T-cell (primary cell): ENCODE data around the gene NPDC1. TPM values are rescaled to one million over a fixed set of nuclear protein-coding genes. Genes with fewer than 3 reads are reported as not detected.

Experiments
- ATAC-seq, 4 experiments: fragments of 200-7000 bp in 3 of 4; fragments of 150-1000 bp in 1 of 4; cut with Tn5 transposase; replicated peaks in 1 of 4; 1 replicate in 3 of 4; 2 replicates in 1 of 4; pipeline ENCODE4 v1.10.0; 2021; ENCODE audit warnings: moderate library complexity in 3 of 4, mild to moderate bottlenecking in 2 of 4, moderate number of reproducible peaks in 1 of 4
- CTCF ChIA-PET, 2 donors: fragments of 300-600 bp; sonication (Branson Sonifier 250); formaldehyde crosslinking; loops; one replicate each; lab custom pipeline; 2022; ENCODE audit warnings: antibody characterized with exemption in 2 of 2; lab: Charles Lee
- POLR2A ChIA-PET, 2 donors: fragments of 300-600 bp; sonication (Branson Sonifier 250); formaldehyde crosslinking; loops; one replicate each; lab custom pipeline; 2022; ENCODE audit warnings: antibody characterized with exemption in 2 of 2; lab: Charles Lee
- DNase-seq, 35 experiments: peaks; one replicate each; pipeline versions ENCODE4 v3.0.0 to v3.0.0-alpha.2; 2013 to 2023
- H3K27ac ChIP-seq: one replicate; pipeline ENCODE4 v1.5.1; 2013; ENCODE audit warnings: low read length
- H3K27me3 ChIP-seq, 2 experiments: replicated peaks in 1 of 2; 1 replicate in 1 of 2; 2 replicates in 1 of 2; pipeline versions ENCODE4 v1.6.1 to v1.7.0; 2013; ENCODE audit warnings: low read length in 1 of 2, mixed read lengths in 1 of 2; ENCODE audit not compliant: control insufficient read depth in 2 of 2, insufficient read depth in 2 of 2; ENCODE audit errors: extremely low read depth in 1 of 2
- H3K36me3 ChIP-seq, 2 donors: 1 replicate in 1 of 2; 2 replicates in 1 of 2; pipeline versions ENCODE4 v1.6.1 to v1.7.0; 2013; ENCODE audit warnings: low read length in 1 of 2; ENCODE audit not compliant: control insufficient read depth in 2 of 2, insufficient read depth in 1 of 2; ENCODE audit errors: extremely low read depth in 1 of 2
- H3K4me1 ChIP-seq, 2 experiments: 1 replicate in 1 of 2; 2 replicates in 1 of 2; pipeline versions ENCODE4 v1.6.1 to v1.7.0; 2013; ENCODE audit warnings: low read length in 2 of 2, mixed read lengths in 1 of 2; ENCODE audit not compliant: insufficient read depth in 2 of 2, control insufficient read depth in 1 of 2; ENCODE audit errors: extremely low read depth in 1 of 2
- H3K4me3 ChIP-seq, 2 donors: 1 replicate in 1 of 2; 2 replicates in 1 of 2; pipeline versions ENCODE4 v1.5.1 to v1.7.0; 2013; ENCODE audit warnings: mild to moderate bottlenecking in 2 of 2, low read length in 1 of 2, moderate library complexity in 1 of 2; ENCODE audit not compliant: control insufficient read depth in 1 of 2; ENCODE audit errors: extremely low read depth in 1 of 2
- H3K9me3 ChIP-seq: 2 replicates; pipeline ENCODE4 v1.7.0; 2013
- H3K27ac Mint-ChIP-seq, 2 donors: one replicate each; pipeline ENCODE4 v1.8.0; 2020 to 2021; ENCODE audit warnings: mild to moderate bottlenecking in 2 of 2, mixed read lengths in 2 of 2
- H3K27me3 Mint-ChIP-seq, 2 donors: one replicate each; pipeline ENCODE4 v1.8.0; 2021 to 2022; ENCODE audit warnings: mixed read lengths in 2 of 2
- H3K36me3 Mint-ChIP-seq: one replicate; pipeline ENCODE4 v1.8.0; 2021; ENCODE audit warnings: mixed read lengths
- H3K4me1 Mint-ChIP-seq, 3 donors: one replicate each; pipeline ENCODE4 v1.8.0; 2020 to 2022; ENCODE audit warnings: mixed read lengths in 3 of 3, mild to moderate bottlenecking in 1 of 3
- H3K4me3 Mint-ChIP-seq, 3 donors: one replicate each; pipeline ENCODE4 v1.8.0; 2020 to 2022; ENCODE audit warnings: mild to moderate bottlenecking in 3 of 3, mixed read lengths in 3 of 3, moderate library complexity in 3 of 3
- H3K9me3 Mint-ChIP-seq, 3 donors: one replicate each; pipeline ENCODE4 v1.8.0; 2020 to 2022; ENCODE audit warnings: mixed read lengths in 3 of 3
- WGBS: methylation state at CpG from one replicate; pipeline ENCODE4 v1.1.5; 2013; ENCODE audit warnings: missing lambda C conversion rate; ENCODE audit not compliant: insufficient coverage; 5-methylcytosine and 5-hydroxymethylcytosine counted together
- total RNA-seq, 35 experiments: library from RNA in 6 of 35; stranded (reverse) in 6 of 35; fragments of 120-200 nt in 1 of 35; gene quantifications; one replicate each; pipeline versions ENCODE4 v1.2.1 to v1.2.4 and lab custom pipeline; 2013 to 2026

NPDC1 gene
- total RNA-seq, 5 donors from 2014 or later (not counting 1 experiment from before 2014, with no cell fraction given), result 32.4 to 76.7 (median 57.0) TPM

DNA sequence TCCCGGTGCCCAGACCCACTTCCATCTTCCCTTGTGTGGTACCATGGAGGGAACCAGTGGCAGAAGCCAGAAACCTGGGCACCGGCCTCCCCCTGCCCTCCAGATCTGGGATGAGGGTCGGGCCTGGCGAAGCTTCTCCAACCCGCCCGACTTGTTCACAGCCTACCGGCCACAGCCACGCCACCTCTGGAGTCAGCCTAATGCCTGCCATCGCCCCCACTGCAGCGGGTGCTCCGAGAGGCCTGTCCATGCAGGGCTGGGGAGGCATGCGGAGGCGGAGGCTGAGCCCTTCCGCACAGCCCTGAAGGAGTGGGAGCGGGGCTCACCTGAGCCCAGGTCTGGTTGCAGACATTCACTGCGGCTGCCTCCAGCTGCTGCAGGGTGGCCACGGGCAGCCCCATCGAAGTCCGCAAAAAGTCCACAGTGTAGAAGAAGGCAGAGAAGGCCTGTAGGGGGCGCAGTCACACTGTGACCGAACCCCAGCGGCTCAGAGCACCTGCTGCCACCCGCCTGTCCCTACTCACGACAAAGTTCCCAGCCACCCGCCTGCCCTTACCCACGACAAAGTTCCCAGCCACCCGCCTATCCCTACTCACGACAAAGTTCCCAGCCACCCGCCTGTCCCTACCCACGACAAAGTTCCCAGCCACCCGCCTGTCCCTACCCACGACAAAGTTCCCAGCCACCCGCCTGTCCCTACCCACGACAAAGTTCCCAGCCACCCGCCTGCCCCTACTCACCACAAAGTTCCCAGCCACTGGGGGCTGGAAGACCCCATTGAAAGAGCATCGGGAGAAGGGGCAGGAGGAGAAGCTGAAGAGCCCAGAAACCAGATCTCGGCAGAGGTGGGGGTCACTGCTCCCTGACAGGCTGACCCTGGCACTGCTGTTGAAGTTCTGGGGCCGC, 3.8 kb upstream of the NPDC1 start:
- Mint-ChIP-seq H3K4me3 (no peak overlapping the region), H3K4me1 (peaks cover 4 to 12% (median 8%) of the 10 kb centered on the region in 3 donors), H3K27me3 (peaks cover 6 to 54% of the 10 kb centered on the region in 2 donors), H3K9me3 (no peaks in the 10 kb centered on the region), H3K36me3 (no peaks in the 10 kb centered on the region), H3K27ac (no peak overlapping the region)
- Histone ChIP-seq H3K9me3 (no peaks in the 10 kb centered on the region), H3K36me3 (no peaks in the 10 kb centered on the region), H3K27ac (no peak overlapping the region), H3K4me1 (peaks cover 2 to 51% of the 10 kb centered on the region in 2 experiments), H3K27me3 (peaks cover 2 to 91% of the 10 kb centered on the region in 2 experiments), H3K4me3 (no peak overlapping the region)
- peak in 21 of 35 experiments; percentile 34 to 74 (median 47) for DNase-seq
- 30% methylated on average over 33 of the region's 38 CpGs for WGBS
- POLR2A ChIA-PET, result no interaction called here
- CTCF ChIA-PET, result no interaction called here
- ATAC-seq, result peak in 1 of 4 experiments; percentile 28

DNA sequence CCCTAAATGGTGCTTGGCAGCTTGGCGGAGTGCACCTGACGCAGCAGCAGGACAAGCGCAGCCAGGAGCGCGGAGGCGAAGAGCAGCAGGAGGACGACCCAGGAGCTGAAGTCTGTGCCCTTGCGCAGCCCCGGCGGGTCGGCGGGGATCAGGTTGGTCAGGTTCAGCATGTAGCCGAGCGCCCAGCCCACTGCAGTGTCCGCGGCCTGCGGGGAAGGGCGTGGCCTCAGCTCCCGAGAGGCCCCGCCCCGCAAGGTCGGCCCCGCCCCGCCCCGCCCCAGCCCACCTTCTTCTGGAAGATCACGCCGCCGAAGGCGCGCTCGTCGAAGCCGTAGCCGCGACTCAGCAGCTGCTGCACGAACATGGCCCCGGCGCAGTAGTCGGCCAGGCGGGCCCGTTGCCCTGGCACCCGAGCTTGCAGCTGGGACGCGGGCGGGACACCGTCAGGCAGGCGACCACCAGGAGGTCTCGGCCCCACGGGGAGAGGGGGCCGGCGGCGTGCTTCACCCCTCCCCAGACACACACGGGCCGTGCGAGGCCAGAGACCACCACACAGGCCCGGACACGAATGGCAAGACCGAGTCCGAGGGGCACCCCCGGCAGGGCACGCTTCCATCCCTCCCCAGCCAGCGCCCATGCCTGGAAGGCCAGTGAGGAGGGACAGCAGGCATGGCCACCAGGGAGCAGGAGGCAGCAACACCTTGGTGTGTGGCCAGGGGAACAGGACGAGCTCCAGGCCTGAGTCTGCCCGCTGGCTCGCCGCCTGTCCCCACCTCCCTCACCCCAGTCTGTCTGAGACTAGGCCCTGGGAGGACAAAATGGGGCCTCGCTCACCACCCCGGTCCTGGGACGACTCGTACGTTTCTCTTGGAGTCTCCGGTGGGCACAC, 2.9 kb upstream of the NPDC1 start:
- Mint-ChIP-seq H3K36me3 (no peaks in the 10 kb centered on the region), H3K4me1 (peaks cover 8 to 20% (median 16%) of the 10 kb centered on the region in 3 donors), H3K27me3 (peaks cover 6 to 60% of the 10 kb centered on the region in 2 donors), H3K9me3 (no peaks in the 10 kb centered on the region), H3K4me3 (no peak overlapping the region), H3K27ac (no peak overlapping the region)
- no peak overlapping the region for H3K27ac ChIP-seq
- ChIA-PET CTCF (interaction anchor here in 1 of 2 donors (1.0 kb wide), 1 partner anchor 17 kb away, joined by 5 read pairs; the partner anchor contains the start of gene FUT7), POLR2A (no interaction called here)
- no peaks in the 10 kb centered on the region for H3K9me3 ChIP-seq
- H3K27me3 ChIP-seq, result peaks cover 2 to 93% of the 10 kb centered on the region in 2 experiments
- 39% methylated on average over 57 of the region's 72 CpGs for WGBS
- H3K36me3 ChIP-seq, result no peaks in the 10 kb centered on the region
- H3K4me1 ChIP-seq, result peaks cover 11 to 55% of the 10 kb centered on the region in 2 experiments
- ATAC-seq, result no peak
- no peak for DNase-seq
- no peak overlapping the region for H3K4me3 ChIP-seq

DNA sequence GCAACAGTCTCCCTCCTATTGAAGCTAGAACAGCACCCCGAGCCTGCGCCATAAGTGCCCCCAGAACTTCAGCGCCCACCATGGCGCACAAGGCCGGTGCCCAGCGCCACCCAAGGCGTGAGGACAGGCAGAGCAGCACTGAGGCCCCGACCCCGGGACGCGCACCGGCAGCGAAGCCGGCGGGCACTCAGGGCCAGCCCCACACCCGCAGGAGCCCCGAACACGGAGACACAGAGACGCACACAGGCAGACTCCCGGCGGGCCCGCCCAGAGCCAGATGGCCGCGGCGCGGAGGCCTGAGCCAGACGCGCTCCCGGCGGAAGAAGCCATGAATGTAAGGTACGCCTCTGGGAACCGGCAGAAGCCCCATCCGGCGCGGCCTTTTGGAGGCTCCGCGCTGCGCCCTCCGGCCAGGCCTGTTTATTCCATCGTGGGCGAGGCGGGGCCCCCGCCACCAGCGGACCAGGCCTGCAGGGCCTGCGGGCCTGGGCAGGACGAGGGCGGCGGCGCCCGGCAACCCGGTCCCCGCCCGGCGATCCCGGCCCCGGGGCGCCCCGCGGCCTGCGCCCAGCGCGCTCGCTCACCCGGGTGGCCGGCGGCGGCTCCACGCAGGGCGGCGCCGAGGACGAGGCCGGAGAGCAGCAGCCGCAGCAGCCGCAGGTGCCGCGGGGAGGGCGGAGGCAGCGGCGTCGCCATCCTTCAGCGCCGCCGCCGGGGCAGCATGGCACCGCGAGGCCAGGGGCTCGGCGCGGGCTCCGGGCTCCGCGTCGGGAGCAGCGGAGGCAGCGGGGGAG, 486 bp downstream of the NPDC1 start:
- no peaks in the 10 kb centered on the region for H3K9me3 Mint-ChIP-seq
- DNase-seq, result no peak
- CTCF ChIA-PET, result interaction anchor here (0.6 to 1.8 kb wide), 4 partner anchors 10 to 248 kb away, joined by 3 to 7 read pairs (median 4); partner anchors contain the start of gene SAPCD2 (in 1 of the 2)
- peaks cover 8 to 22% (median 20%) of the 10 kb centered on the region in 3 donors for H3K4me1 Mint-ChIP-seq
- H3K36me3 ChIP-seq, result no peaks in the 10 kb centered on the region
- peak; percentile 11 to 28 (median 21) for ATAC-seq
- no peaks in the 10 kb centered on the region for H3K36me3 Mint-ChIP-seq
- peaks cover 6 to 47% of the 10 kb centered on the region in 2 donors for H3K27me3 Mint-ChIP-seq
- no peak overlapping the region for H3K27ac Mint-ChIP-seq
- peak overlapping the region; percentile 50 to 55 for H3K4me3 ChIP-seq
- no peak overlapping the region for H3K27ac ChIP-seq
- POLR2A ChIA-PET, result interaction anchor here in 1 of 2 donors (0.7 kb wide), 1 partner anchor 25 kb away, joined by 3 read pairs; no protein-coding TSS in a partner anchor
- peak overlapping the region; percentile 63 to 81 (median 76) for H3K4me3 Mint-ChIP-seq
- H3K27me3 ChIP-seq, result peaks cover 2 to 91% of the 10 kb centered on the region in 2 experiments
- peaks cover 11 to 48% of the 10 kb centered on the region in 2 experiments for H3K4me1 ChIP-seq
- H3K9me3 ChIP-seq, result no peaks in the 10 kb centered on the region
- 3% methylated on average over 94 of the region's 96 CpGs for WGBS

DNA sequence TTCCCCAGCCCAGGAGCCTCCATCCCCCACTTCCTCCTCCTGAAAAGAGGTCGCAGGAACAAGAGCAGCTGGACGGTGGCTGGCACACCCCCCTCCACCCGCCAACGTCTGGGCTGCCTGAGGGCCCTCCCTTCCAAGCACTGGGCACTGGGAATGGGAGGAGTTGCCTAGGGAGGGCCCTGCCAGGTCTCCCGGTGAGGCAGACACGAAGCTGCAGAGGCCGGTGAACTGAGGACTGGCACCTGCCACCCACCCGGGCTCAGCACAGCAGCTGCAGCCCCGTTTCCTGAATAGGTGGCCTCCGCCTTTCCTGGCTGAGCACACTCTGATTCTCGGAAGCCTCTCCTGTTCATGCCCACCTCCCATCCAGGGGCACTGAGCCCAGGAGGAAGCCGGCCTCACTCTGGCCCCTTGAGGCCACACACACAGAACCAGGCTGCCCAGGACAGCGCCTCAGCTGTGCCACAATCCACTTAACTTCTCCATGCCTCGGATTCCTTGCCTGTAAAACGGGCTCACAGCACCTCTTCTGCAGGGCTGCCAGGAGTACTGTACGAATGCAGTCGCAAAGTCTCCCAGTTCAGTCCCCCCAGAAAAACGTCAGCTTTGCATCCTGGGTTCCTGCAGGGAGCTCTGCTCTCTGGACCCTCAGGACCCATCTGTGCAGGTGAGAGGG, 1.3 kb downstream of the NPDC1 start:
- ChIA-PET CTCF (interaction anchor here in 1 of 2 donors (1.6 to 1.8 kb wide), 2 partner anchors 9 to 15 kb away, joined by 4 read pairs; no protein-coding TSS in a partner anchor), POLR2A (interaction anchor here in 1 of 2 donors (0.7 kb wide), 1 partner anchor 26 kb away, joined by 3 read pairs; no protein-coding TSS in a partner anchor)
- WGBS, result 8% methylated on average over 13 of the region's 18 CpGs
- Histone ChIP-seq H3K4me3 (peak overlapping the region; percentile 34 to 38), H3K27ac (no peak overlapping the region), H3K36me3 (no peaks in the 10 kb centered on the region), H3K4me1 (peaks cover 11 to 45% of the 10 kb centered on the region in 2 experiments), H3K27me3 (peaks cover 2 to 90% of the 10 kb centered on the region in 2 experiments), H3K9me3 (no peaks in the 10 kb centered on the region)
- no peaks in the 10 kb centered on the region for H3K36me3 Mint-ChIP-seq
- ATAC-seq (peak in 3 of 4 experiments; percentile 28 to 36 (median 36)), DNase-seq (no peak)
- H3K4me3 Mint-ChIP-seq, result peak overlapping the region; percentile 63 to 81 (median 76)
- H3K27ac Mint-ChIP-seq, result peak overlapping the region; percentile 11 to 23
- peaks cover 3 to 41% of the 10 kb centered on the region in 2 donors for H3K27me3 Mint-ChIP-seq
- H3K4me1 Mint-ChIP-seq, result peaks cover 8 to 20% (median 20%) of the 10 kb centered on the region in 3 donors
- no peaks in the 10 kb centered on the region for H3K9me3 Mint-ChIP-seq

DNA sequence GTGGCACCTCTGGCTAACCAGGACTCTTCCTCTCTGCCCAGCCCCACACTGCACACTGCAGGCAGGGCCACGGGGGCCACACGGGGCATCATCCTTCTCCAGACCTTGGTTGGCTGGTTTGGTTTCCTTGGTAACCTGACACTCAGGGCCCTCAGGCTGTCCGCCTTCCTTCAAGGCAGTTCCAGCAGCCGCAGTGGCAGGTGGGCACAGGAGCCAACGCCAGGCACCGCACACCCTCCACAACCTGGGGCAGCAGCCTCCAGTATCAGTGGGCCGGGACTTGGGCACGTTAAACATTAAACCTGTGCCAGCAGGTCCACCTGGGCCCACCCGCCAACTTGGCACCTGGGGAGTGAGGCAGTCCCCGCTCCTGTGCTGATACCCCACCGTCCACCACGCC, 1.9 kb downstream of the NPDC1 start:
- Mint-ChIP-seq H3K4me1 (peaks cover 8 to 20% (median 18%) of the 10 kb centered on the region in 3 donors), H3K36me3 (no peaks in the 10 kb centered on the region), H3K27me3 (peaks cover 0 to 37% of the 10 kb centered on the region in 2 donors), H3K9me3 (no peaks in the 10 kb centered on the region), H3K4me3 (peak overlapping the region in 2 of 3 donors; percentile 76 to 81), H3K27ac (no peak overlapping the region)
- POLR2A ChIA-PET, result no interaction called here
- ATAC-seq (no peak), DNase-seq (no peak)
- Histone ChIP-seq H3K4me3 (peak overlapping the region in 1 of 2 donors; percentile 38), H3K27ac (no peak overlapping the region), H3K4me1 (peaks cover 11 to 39% of the 10 kb centered on the region in 2 experiments), H3K36me3 (no peaks in the 10 kb centered on the region), H3K27me3 (peaks cover 2 to 90% of the 10 kb centered on the region in 2 experiments), H3K9me3 (no peaks in the 10 kb centered on the region)
- CTCF ChIA-PET, result interaction anchor here in 1 of 2 donors (1.6 to 1.8 kb wide), 2 partner anchors 9 to 15 kb away, joined by 4 read pairs; no protein-coding TSS in a partner anchor
- 64% methylated on average over 12 of the region's 12 CpGs for WGBS
